Inflammatory macrophage treated with lipopolysaccharide for 4 hours (primary cell): ENCODE measurements around the gene IQCB1.
A peak's percentile ranks its signal among the peaks of the same experiment; 100 is the strongest.
"Not testable (repeated sequence)": the region's sequence is repeated elsewhere in the genome, so short reads cannot be mapped to it uniquely, and the experiment has no call there.

Experiments
- DNase-seq: peaks from one replicate; pipeline ENCODE4 v3.0.0-alpha.2; 2020

Gene IQCB1

GRCh38 chr3:121834671-121835464 lies at the start of gene IQCB1, which contains the start of gene EAF2:
Gene IQCB1 (minus strand): TSS chr3:121835060. CDS start chr3:121828960, 6,100 bp downstream.
Gene EAF2 (plus strand): TSS chr3:121835209. CDS start chr3:121835286, 77 bp downstream.
- DNase-seq: peak; percentile 97

DNA sequence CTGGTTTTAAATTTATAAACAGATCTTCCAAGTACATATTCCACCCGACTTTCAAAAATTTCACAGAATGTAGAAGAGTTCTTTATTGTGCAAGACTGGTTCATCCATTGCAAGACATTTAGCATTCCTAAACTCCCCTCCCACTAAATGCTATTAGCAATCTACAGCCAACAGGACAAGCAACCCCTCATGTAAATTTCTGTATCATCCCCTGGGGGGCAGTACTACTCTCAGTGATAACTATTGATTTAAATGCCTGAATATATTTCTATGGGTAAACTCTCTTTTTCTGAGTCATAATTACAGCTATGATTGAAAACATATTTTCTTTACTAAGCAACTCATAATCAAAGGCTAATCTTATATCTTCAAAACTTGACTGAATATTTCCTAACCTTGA lies 48.6 kb upstream of the IQCB1 start:
- DNase-seq: peak; percentile 66

DNA sequence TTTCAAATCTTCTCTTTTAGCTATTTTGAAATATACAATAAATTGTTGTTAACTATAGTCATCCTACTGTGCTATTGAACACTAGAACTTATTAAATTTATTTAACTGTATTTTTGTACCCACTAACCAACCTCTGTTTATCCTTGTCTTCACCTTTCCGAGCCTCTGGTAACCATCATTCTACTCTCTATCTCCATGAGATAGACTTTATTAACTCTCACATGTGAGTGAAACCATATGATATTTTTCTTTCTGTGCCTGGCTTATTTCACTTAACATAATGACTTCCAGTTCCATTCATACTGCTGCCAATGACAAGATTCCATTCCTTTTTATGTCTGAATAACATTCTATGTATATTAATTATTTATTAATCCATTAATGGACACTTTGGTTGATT lies 43.6 kb upstream of the IQCB1 start:
- no peak for DNase-seq

DNA sequence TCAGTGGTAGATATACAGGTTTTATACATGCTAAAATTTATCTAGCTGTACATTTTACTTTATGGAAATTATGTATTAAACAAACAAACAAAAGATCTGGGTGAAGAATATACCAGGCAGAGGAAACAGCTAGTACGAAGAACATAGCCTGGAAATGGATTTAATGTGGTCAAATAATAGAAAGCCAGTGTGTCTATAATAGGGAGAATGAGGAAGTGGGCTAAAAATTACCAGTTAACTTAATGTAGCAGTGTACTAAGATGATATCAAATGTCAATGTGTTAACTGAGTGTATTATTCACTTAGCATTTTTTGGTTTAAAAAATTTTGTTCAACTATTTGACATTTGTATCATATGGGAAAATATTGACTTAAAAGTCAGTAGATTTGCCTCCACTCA lies 36.6 kb upstream of the IQCB1 start:
- DNase-seq: peak; percentile 19

GRCh38 chr3:121870717-121871116 lies 35.9 kb upstream of the IQCB1 start:
- DNase-seq: no peak

DNA sequence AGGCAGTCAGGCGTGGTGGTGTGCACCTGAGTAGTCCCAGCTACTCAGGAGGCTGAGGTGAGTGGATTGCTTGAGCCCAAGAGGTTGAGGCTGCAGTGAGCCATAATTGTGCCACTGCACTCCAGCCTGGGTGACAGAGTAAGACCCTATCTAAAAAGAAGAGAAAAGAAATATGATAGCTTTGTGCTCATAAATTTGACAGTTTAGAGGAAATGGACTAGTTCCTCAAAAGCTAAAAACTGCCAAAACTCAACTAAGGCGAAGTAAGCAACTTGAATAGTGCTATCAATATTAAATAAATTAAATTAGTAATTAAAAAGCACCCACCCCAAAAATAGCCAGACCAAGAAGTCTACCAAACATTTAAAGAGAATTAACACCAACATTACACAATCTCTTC lies 34.9 kb upstream of the IQCB1 start:
- peak; percentile 19 for DNase-seq

DNA sequence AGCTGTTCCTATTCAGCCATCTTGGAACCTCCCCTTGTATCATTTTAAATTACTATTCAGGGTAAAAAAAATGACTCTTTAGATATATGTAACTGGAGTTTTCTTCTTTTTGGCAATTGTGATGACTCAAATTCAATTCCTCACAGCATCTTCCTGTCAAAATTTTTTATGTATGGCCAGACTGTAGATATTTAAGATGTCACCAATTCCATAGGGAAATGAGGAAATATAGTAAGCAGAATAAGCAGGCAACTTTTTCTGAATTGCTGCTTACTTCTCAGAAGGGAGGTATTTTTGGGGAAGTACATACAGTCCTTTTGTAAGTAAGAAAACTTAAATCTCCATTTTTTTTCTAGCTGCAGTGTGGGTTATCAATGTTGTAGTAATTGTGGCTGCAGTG lies 28.9 kb upstream of the IQCB1 start:
- DNase-seq: peak; percentile 78

- not testable (repeated sequence) for DNase-seq
These were observed 28.4 kb upstream of the IQCB1 start for GRCh38 chr3:121863247-121863646.

GRCh38 chr3:121857778-121858177 lies 22.9 kb upstream of the IQCB1 start:
- DNase-seq: not testable (repeated sequence)

- no peak for DNase-seq
These were observed 20.7 kb upstream of the IQCB1 start for GRCh38 chr3:121855555-121855954.

DNA sequence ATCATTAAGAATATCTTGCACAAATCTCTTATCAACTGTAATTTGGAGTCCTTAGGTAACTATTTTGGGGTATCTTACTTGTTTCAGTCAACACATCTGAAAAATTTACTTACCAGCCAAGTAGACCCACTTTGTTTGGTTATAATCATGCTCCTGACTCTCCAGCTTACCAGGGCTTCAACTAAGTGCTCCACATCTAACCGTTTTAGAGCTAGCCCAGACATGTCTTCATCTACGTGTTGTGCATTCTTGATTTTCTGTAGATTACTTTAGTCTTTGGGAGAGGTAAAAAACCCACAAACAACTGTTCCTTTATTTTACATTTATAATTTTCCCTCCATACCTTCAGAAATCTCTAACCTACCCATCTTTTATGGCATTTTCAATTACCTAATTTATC lies 17.4 kb upstream of the IQCB1 start:
- no peak for DNase-seq

GRCh38 chr3:121844892-121845291 lies 10.0 kb upstream of the IQCB1 start:
- no peak for DNase-seq

- DNase-seq: no peak
These were observed 5.1 kb upstream of the IQCB1 start for GRCh38 chr3:121839962-121840361.

- DNase-seq: peak; percentile 42
These were observed 1.6 kb upstream of the IQCB1 start for GRCh38 chr3:121836481-121836880.

GRCh38 chr3:121836064-121836463 lies 1.2 kb upstream of the IQCB1 start:
- peak; percentile 71 for DNase-seq

DNA sequence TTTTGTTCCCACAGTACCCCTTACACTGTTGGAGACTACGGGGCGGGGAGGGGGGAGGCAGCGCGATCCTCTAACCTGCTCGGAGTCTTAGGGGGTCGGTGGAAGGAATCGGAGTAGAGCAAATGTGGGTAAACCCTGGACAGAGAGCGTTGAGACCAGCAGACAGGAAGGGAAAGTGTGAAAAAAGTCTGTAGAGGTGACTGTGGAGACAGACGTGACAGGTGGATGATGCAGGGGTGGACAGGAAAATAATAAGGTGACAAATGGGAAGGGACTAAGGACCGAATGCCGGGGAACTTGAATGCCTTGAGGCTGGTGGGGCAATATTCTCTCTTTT lies 573 bp upstream of the IQCB1 start:
- no peak for DNase-seq

DNA sequence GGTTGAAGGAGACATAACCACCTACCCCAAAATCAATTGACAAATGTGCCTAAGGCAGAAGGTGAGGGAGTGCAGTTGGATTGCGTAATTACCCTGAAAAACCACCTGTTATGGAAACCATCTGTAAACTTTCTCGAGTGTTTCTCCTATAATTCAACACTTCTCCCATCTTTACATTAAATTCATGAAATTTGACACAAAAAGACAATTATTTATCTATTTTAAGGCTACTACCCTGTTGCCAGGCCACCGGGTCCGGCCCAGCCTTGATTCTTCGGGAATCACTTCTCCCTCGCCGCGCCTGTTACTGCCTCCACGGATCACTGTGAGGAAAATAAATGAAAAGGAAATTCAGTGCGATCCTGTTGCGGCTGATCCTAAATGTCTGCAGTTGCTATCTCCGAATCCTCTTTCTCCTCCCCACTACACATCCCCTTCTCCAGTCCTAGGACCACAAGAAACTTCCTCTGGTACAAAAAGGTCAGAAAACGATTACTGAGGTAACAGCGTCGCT lies 646 bp downstream of the IQCB1 start:
- DNase-seq: peak; percentile 22

DNA sequence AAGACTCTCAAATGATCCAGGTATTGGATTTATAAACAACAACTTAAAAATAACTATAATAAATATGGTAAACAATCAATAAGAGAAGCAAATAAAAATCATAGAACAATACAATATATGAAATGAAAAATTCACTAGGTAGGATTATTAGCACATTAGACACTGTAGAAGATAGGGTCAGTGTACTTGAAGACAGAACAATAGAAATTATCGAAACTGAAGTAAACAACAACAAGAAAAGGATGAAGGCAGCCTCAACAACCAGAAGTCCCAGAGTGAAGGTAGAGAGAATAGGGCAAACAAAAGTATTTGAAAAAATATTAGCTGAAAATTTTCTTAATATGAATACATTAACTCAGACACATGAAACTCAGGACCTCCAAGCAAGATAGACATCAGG lies 11.9 kb downstream of the IQCB1 start:
- DNase-seq: no peak

GRCh38 chr3:121821421-121822199 lies 13.2 kb downstream of the IQCB1 start:
- no peak for DNase-seq

DNA sequence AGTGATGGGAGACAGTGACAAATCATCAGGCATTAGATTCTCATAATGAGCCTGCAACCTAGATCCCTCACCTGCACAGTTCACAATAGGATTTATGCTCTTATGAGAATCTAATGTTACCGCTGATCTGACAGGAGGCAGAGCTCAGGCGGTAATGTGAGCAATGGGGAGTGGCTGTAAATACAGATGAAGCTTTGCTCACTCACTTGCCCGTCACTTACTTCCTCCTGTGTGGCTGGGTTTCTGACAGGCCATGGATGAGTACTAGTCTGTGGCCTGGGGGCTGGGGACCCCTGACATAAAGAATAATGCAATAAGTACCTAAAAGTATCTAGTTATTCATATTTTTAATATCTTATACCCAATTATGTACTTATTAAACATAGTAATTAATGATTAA lies 15.6 kb downstream of the IQCB1 start:
- no peak for DNase-seq

GRCh38 chr3:121818578-121818977 lies 16.3 kb downstream of the IQCB1 start:
- no peak for DNase-seq

DNA sequence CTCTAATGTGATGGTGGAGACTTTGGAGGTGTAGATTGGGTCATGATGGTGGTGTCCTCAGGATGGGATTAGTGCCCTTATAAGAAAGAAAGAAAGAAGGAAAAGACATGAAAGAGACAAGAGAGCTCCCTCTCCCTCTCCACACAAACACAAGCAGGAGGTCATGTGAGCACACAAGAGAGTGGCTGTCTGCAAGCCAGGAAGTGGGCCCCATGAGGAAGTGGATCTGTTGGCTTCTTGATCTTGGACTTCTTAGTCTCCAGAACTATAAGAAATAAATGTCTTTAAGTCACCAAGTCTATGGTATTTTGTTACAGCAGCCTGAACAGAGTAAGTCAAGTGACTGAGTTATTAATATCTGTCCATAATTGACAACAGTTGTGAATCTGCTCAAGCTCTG lies 17.1 kb downstream of the IQCB1 start:
- peak; percentile 32 for DNase-seq

- peak; percentile 36 for DNase-seq
These were observed 25.6 kb downstream of the IQCB1 start for GRCh38 chr3:121809249-121809648.

DNA sequence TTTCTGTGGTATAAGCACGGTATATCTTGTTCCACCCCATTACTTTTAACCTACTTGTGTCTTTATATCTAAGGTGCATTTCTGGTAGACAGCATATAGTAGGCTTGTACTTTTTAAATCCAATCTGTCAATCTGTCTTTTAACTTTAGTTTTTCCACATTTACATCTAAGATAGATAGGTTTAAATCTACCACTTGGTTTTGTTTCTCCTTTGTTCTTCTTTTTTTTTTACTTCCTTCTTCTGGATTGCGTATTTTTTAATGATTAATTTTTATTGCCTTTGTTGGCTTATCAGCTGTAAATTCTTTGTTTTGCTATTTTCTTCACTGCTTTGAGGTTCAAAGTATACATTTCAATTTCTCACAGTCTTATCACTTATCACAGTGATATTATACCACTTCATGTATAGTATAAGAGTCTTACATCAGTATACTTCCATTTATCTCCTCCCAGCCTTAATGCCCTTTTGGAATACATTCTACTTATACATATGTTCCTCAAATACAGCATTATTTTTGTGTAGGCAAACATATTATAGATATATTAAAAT lies 31.0 kb downstream of the IQCB1 start:
- DNase-seq: no peak
